DOHH2 (cell line): Measurements from ENCODE around the gene AHRR.
"Not testable (repeated sequence)": the region's sequence is repeated elsewhere in the genome, so short reads cannot be mapped to it uniquely, and the experiment has no call there.

Experiments
- CTCF ChIP-seq: fragments of 200-600 bp; sonication (generic); IDR thresholded peaks from one replicate; pipeline ENCODE4 v1.5.1; 2014; ENCODE audit warnings: antibody characterized with exemption, mild to moderate bottlenecking, low read depth, low read length; ENCODE audit not compliant: poor library complexity, severe bottlenecking
- EZH2phosphoT487 ChIP-seq: fragments of 200-600 bp; sonication (generic); IDR thresholded peaks from 2 replicates; pipeline ENCODE4 v1.6.1; 2017; ENCODE audit warnings: borderline replicate concordance, mild to moderate bottlenecking, antibody characterized with exemption, low read length, moderate library complexity, mixed read lengths

GRCh38 chr5:294788-295187 lies 26.7 kb upstream of the AHRR start:
- TF ChIP-seq CTCF, EZH2phosphoT487: not testable (repeated sequence)
